Hindlimb muscle (tissue), 1 donor: Measurements from ENCODE around the gene GPR17. TPM values are rescaled to one million over a fixed set of nuclear protein-coding genes. Genes with fewer than 3 reads are reported as not detected.

Experiments
- DNase-seq: peaks from one replicate; pipeline ENCODE4 v3.0.0-alpha.2; 2013
- polyA plus RNA-seq: library from polyadenylated mRNA; unstranded; fragments of 120-200 nt; gene quantifications from one replicate; pipeline ENCODE4 v1.2.1, GENCODE V29; 2013; ENCODE audit not compliant: insufficient read length

The GPR17 gene
- polyA plus RNA-seq, 1 donor: 2.9 TPM

DNA sequence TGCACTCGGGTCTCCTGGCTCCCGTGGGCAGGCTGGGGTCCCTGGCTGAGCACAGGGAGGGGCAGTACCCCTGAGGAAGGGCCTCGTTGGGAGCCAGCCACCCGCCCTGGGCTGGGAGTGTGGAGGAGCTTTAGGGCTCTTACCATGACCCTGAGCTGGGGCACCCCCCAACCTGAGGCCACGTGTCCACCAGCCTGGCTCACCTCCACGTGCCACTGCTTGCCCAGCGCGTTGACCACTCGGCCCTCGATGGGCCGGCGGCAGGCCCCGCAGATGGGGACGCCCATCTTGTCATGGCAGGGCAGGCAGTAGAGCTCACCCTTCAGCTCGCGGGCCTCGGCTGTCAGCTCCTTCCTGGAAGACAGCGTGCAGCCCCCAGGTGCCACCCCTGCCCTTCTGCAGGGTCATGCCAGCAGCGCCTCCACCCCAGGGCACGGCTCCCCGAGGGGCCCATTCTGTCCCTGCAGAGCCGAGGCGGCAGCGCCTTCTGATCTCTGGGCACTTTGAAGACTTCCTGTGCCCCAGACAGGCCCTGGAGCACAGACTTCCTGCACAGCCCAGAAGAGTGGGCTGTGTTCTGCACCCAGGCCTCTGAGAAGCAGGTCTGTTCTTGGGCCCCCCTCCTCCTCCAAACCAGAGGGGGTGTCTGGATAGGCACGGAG is 4.0 kb upstream of the GPR17 start:
- no peak for DNase-seq

DNA sequence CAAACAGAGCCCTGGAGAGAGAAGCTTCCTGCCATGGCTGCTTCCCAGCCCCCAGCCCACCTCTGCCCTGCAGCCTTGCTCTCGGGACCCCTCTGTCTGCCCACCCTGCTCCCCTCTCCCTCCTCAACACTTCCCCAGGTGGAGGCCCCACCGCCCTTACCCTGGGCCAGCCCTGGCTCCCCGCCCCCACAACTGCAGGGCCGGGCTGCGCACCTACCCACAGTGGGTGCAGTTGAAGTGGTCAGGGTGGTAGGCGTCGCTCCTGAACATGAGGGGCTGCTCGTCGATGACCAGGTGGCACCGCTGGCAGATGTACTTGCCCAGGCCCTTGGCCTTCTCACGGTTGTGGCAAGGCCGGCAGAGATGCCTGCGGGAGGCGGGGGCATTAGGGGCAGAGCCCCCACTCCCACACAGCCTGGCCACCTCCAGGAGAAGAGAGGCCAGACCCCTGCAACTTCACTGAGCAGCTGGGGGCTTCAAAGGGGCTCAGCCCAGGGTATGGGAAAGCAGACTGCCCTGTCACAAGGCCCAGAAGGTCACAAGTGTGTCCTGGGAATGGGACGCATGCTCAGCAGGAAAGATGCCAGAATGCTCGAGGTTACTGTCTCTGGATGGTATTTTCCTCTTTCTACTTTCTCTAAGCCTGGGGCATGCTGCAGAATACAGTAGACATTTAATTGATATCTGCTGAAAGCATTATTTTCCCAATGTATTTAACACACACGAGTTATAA is 3.1 kb upstream of the GPR17 start:
- DNase-seq: no peak

DNA sequence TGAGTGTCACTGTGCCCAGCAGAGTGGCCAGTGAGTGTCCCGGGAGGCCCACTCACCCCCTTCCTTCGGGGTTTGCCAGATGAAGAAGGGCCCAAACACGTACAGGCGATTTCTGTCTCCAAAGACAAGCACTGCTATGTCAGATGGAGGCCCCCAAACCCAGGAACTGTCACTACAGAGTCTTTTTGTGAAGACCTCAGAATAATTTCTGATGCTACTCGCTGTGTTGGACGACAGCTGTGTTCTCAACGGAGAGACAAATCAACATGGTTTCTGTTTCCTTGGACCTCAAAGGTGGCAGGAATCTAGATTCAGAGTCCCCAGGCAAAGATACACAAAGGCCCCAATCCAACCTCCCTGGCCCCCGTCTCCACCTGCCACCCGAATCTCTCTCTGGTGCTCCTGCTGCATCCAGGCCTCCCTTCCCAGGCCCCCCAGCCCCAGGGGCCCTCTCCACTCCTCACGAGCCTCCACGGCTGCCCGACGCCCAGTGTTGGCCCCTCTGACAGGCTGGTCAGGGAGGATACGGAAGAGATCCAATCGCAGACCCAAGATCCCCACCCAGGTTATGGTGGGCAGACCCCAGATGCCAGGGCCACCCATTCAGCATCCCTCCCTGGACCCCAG is 2.4 kb upstream of the GPR17 start:
- no peak for DNase-seq

DNA sequence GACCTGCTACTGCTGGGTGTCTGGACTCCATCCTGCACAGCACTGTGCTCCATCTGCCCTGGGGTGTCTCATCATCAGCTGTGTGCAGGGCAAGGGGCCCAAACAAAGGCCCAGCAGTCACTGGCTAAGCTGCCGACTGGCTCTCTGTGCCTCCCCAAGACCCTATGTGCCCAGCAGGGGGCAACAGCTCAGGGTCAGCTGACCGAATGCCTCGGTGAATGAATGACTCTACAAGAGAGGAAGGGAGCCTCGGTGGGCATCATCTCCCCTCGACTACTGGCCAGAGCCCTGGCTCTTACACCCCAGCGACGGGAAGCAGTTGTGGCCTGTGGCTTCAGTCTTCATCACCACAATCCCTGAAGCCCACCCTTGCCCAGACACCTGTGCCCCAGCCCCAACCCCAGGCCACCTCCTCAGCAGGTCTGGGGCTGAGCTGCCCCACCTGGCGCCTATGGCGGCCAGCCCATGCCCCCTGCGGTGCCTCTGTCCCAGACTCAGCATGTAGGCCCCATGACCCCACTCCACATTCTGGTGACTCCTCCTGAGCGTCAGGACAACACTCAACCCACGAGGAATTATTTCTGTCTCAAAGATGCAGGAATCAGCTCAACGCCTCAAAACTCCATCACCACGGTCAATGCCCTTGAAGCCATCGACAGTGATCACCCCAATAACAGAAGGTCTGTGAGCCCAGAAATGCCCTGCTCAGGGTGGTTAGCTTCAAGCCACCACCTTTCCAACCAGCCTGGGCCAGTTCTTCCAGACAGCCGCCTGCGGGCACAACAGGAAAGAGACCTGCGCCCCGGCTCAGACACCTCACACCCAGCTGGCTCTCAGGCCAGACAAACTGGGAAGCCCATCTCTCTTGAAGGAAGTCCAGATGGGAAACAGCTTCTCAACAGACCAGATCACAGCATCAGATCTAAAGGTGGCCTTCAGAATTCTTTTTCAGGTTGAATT is 1.6 kb upstream of the GPR17 start:
- DNase-seq: no peak

DNA sequence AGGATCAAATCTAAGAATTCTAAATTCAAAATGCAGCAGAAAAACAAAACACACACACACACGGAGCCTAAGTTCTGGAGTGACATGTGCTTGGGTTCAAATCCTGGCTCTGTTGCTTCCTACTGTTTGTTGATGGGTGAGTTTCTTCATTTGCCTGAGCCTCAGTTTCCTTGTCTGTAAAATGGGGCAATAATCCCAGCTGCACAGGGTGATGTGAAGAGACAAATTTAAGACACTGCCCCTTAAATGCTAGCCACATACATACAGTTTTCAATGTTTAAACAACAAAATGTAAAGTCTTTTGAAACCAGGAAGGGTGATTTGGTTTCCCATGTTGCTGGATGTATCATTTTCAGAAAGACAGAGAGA is 943 bp upstream of the GPR17 start:
- DNase-seq: no peak

DNA sequence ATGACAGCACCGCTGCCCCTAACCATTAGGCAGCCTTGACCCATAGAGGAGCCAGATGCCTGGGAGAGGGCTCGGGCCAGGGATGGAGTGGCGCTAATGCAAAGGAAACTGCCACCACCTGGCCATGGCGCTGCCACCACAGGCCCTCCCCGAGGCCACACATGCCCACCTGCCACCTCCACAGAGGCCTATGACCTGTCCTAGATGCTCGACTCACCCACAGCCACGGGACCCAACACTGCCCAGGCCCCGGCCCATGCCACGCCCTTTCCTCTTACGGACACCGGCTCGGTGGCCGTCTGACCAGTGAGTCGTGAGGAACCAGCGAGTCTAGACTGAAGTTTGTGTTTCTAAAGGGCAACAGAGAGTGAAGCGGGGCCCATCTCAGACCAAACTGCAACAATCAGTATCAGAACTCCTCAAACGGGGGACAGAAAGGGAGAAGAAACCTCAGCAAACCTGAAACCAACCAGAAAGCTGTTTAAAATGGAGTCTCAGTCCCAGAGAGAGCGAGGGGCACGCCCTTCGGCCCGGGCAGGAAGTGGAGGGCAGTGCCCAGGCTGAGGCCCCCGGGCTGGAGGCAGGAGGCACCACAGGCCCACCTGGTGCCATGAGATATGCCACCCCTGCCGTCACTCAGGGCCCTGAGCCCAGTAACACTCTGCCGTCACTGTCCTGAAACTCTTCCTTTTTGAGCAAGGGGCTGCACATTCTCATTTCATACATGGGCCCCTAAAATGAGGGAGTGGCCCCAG is 711 bp downstream of the GPR17 start:
- DNase-seq: no peak

DNA sequence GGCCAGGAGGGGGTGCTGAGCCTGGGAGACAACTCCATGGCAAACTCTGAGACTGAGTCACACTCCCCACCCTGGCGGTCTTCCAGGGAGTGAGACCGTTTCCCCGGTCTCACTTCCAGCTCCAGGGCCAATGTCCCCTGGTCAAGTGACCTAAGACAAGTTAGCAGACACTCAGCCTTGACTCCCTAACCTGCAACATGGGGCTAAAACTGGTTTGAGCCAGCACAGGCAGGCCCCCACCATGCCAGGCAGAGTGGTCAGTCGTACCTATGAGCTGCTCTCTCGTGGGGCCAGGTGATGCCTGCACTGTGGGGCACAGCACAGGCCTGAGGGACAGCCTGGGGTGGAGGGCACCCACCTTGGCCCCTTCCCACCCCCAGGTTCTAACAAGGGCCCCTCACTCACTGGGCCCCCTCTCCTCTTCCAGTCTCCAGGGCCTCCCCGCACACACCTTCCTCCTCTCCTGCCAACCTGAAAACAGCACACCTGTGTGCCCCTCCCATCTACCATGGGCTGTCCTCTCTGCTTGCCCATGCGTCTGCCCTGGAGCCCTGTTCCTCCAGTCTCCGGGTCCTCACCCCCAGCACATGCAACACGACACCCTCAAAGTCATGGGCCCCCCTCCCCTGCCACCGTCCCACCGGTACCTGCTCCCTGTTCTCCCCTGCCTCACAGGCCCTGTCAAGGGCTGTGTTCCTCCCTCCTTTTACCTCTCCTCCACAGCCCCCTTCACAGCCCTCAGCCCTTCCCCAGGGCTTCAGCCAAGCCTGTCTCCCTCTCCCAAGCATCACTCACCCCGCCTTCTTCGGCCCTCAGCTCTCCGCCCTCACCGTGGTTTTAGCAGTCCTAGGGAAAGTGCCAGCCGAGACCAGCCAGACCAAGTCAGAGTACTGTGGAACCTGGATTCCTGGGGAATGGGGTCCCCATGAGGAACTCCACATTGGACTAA is 1.6 kb downstream of the GPR17 start:
- no peak for DNase-seq

DNA sequence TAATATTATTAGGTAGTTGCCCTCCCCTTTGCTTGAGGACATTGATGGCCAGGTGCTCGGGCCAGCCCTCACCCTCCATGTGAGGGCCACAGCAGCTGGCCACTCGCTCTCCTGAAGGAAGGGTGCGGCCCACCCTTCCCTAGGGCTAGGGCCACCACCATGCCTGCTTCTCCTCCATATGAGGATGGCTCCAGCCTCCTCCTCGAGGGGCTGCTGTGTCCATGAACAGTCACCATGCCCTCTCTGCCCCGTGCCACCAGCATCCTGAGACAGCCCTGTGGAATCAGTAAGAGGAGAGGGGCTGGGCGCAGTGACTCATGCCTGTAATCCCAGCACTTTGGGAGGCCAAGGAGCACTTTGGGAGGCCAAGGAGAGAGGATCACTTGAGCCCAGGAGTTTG is 2.4 kb downstream of the GPR17 start:
- no peak for DNase-seq

DNA sequence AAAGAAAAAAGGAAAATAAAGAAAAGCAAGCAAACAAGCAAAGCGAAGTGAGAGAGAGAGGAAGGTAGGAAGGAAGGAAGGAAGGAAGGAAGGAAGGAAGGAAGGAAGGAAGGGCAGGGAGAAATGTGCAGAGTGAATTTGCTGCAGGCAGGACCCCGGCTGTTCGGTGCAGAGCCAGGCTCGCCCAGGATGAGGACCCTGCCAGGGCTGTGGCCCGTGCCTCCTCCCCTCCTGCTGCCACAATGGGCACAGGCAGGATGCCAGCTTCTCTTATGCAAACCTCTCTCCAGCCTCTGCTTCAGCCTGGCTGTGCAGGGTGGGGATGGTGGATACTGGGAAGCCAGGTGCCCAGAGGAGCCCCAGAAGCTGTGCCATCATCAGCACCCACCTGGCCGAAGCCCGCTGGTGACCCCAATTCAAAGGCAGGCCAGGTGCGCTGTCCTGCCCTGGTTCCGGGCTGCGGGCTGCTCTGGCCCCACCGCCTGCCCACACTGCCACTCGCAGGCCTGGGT is 3.2 kb downstream of the GPR17 start:
- no peak for DNase-seq

DNA sequence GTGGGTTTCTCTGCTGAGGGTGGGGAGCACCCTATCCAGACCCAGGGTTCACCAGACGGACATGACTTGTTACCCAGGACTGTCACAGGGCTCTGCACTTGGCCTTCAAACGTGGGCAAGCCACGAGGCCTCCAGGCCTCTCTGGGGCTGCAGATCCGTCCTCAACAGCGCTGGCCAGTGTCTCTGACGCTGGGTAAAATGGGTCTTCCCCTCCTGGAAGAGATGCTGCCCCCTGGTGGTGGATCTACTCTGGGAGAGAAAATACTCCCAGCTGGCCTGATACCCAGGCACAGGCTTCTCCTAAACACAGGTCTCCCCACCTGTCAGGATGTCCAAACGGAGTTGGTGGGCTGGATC is 3.7 kb downstream of the GPR17 start:
- DNase-seq: peak; percentile 71

DNA sequence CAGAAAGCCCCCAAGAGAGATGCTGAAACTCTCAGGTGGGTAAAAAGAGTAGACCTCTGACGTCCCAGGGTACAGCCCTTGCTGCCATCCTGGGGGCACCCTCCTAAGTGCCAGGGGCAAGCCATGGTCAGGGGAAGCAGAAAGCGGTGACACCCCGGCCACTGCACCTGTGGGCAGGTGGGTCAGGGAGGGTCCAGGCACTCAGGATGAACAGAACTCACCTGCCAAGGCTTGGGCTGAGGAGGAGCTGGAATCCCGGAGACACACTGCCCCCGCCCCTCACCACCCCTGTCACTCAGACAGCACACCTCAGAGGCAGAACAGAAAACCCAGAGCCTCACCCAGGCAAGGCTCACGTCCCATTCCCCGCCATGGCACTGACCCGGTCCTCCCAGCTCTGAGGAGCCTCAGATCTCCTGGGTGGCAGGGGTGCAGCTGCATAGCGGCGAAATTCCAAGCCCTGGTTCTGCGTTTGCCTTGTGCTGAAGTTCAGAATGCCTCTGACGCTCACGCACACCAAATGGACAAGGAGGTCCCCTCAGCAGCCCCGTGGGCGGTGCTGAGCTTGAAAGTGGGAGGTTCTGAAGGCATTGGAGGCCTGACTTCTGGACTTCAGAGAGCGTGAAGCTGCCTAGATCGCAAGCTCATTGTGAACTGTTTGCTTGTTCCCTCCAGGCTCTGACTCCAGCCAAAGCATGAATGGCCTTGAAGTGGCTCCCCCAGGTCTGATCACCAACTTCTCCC is 4.3 kb downstream of the GPR17 start:
- DNase-seq: no peak

DNA sequence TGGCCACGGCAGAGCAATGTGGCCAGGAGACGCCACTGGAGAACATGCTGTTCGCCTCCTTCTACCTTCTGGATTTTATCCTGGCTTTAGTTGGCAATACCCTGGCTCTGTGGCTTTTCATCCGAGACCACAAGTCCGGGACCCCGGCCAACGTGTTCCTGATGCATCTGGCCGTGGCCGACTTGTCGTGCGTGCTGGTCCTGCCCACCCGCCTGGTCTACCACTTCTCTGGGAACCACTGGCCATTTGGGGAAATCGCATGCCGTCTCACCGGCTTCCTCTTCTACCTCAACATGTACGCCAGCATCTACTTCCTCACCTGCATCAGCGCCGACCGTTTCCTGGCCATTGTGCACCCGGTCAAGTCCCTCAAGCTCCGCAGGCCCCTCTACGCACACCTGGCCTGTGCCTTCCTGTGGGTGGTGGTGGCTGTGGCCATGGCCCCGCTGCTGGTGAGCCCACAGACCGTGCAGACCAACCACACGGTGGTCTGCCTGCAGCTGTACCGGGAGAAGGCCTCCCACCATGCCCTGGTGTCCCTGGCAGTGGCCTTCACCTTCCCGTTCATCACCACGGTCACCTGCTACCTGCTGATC is 4.9 kb downstream of the GPR17 start:
- no peak for DNase-seq

DNA sequence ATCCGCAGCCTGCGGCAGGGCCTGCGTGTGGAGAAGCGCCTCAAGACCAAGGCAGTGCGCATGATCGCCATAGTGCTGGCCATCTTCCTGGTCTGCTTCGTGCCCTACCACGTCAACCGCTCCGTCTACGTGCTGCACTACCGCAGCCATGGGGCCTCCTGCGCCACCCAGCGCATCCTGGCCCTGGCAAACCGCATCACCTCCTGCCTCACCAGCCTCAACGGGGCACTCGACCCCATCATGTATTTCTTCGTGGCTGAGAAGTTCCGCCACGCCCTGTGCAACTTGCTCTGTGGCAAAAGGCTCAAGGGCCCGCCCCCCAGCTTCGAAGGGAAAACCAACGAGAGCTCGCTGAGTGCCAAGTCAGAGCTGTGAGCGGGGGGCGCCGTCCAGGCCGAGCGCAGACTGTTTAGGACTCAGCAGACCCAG is 5.4 kb downstream of the GPR17 start:
- DNase-seq: no peak

DNA sequence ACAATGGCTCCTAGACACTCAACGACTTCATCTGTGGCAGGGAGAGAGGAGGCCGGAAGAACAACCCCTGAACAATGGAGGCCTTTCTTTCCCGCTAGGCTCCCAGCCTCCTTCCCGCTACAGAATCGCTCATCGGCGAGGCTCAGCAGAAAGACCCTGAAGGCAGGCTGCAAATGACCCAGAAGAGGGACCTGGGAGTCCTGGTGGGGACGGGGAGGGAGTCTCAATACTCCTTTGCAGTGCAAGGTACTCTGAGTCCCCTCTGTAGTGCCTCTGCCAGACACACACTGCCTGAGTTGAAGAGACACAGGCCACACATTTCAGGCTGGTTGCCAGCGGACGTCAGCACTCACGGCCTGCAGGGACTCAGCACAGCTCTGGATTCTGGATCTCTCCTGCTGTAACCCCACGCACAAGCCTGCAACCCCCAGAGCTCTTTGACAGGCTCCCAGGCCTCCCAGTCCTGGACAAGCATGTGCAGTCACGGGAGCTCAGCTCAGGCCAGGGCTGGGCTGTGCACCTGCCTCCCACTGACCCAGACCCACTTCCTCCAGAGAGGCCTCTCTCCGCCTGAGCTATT is 6.1 kb downstream of the GPR17 start:
- peak; percentile 68 for DNase-seq

DNA sequence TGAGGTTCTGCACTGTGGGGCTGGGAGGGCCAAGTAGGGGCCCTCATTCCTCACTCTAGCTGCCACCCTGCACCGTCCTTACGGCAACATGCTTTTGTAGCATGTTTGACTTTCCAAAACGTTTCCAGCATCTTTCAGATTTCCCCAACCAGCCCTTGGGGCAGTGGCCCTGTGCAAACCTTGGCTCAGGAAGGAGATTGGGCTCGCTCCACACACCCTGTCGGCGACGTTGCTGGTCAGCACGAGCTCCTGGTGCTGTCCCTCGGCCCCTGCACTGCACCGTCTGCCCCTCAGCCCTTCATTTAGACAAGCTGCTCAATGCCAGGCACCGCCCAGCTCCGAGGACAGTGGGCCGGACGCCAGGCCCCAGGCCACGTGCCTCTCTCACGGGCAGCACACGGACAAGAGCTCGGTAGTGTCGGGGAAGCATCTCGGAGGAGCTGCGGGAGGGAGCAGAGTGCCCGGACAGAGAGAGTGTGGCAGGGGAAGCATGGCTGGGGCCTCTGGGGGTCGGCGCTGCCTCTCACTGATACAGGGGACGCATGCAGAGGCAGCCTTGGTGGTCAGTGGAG is 6.9 kb downstream of the GPR17 start:
- DNase-seq: no peak

DNA sequence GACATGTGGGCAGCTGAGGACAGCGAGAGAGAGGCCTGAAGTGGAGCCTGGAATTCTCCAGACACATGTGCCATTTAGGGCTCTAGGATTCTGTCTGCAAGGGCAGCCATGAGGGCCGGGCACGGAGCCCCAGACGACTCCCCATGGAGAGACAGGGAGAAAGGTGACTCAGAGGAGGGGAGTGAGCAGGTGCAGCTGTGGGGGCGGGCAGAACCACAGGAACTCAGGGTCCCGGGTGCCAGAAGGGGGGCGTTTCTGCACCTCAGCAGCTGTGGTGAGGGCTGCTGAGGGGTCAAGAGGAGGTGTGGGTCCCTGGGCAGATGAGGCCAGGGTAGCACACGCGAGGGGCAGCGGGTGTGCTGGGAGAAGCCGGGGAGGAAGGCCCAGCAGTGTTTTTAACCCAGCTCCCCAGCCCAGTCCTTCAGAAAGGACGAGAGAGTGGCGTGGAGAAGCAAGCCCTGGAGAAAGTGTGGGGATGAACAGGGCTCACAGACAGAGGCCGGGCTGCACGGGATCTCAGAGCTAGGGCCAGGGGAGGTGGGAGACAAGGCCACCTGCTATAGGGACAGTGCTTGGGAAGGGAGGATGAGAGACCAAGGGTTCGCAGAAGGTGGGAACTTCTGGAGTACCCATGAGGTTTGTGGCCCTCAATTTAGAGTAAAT is 7.6 kb downstream of the GPR17 start:
- DNase-seq: no peak

DNA sequence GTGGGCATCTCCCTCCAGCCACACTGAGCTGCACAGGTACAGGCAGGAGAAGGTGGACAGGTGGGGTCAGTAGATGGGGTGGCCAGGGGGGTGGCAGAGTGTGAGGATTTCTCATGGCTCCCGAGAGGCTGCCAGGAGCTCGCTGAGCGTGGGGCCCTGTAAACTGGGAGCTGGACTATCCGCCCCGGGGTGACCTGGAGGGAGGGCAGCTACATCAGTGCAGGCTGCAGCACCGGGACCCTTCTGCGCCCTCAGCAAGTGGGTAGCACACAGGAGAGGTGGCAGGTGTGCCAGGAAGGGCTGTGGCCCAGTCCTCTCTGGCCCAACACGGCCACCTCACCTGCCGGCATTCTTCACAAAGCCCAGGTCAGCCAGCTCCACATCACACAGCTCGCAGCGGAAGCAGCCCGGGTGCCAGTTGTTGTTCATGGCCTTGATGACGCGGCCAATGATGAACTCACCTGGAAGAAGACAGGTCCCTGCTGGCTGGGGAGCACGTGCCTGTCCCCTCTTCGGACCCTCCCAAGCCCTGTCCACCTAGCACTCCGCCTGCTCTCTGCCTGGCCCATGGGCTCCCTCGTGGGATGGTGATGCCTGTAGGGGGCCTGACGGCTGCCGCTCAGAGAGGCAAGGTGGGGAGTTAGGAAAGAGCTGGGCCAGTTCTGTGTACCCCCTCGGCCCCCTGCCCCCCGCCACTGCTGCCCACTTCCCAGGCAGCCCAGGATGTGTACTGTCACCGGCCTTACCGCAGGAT is 8.3 kb downstream of the GPR17 start:
- DNase-seq: no peak

DNA sequence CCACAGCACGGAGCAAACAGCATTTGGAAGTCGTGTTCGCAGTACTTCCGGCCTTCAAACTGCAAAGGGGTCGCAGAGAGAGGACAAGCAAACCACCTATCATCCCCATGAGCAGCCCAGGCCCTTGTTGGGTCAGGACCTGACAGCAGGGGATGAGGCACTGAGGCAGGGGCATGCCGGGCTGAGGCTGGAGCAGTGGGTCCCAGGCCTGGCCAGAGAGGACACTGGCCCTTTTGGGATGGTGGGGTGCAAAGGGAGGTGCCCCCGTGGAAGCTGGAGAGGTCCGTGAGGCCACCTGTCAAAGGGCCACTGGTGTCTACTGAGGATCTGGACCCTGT is 8.9 kb downstream of the GPR17 start:
- no peak for DNase-seq
